HepG2 (cell line): ENCODE measurements around the gene RASSF7. TPM values are rescaled to one million over a fixed set of nuclear protein-coding genes. Genes with fewer than 3 reads are reported as not detected.

Source experiments
- ATAC-seq: fragments of 200-7000 bp; cut with Tn5 transposase; 3 replicates; pipeline ENCODE4 v1.9.1; 2020; ENCODE audit warnings: mild to moderate bottlenecking, moderate library complexity
- BruUV-seq: library from RNA; stranded (reverse); fragments of 400-500 nt; replicated peaks from 2 replicates; lab custom pipeline; 2021; lab: Mats Ljungman, UMichigan
- CTCF ChIA-PET: fragments of 300-600 bp; formaldehyde crosslinking; extraction: SDS; loops from one replicate; lab custom pipeline; 2021; ENCODE audit warnings: low total read pairs, inconsistent platforms, low intra/inter-chr PET ratio; lab: Yijun Ruan, JAX
- POLR2A ChIA-PET: fragments of 350-600 bp; sonication (Branson Sonifier 250); formaldehyde crosslinking; loops from one replicate; lab custom pipeline; 2020; ENCODE audit warnings: antibody characterized with exemption, inconsistent platforms; lab: Yijun Ruan, JAX
- DNase-seq: peaks from one replicate; pipeline ENCODE4 v3.0.0-alpha.2; 2015; ENCODE audit warnings: low spot score
- FAIRE-seq: peaks from 3 replicates; lab custom pipeline; 2011; peaks lifted over from hg19 to GRCh38; lab: Jason Lieb, UNC
- H2AFZ ChIP-seq: one replicate; pipeline ENCODE4 v1.6.1; 2011; ENCODE audit warnings: low read length, inconsistent platforms
- H3K27ac ChIP-seq: fragments of 300-600 bp; 3 replicates; pipeline ENCODE4 v1.8.0; 2011; ENCODE audit warnings: mixed run types, mild to moderate bottlenecking, mixed read lengths, low read length, inconsistent platforms; ENCODE audit not compliant: insufficient read depth; ENCODE audit errors: extremely low read length
- H3K27me3 ChIP-seq, 2 experiments: fragments of 200-600 bp in 1 of 2; 2 replicates in 1 of 2; 3 replicates in 1 of 2; pipeline versions ENCODE4 v1.6.0 to v1.8.0; 2011; ENCODE audit warnings: low read length in 2 of 2, mild to moderate bottlenecking in 2 of 2, moderate library complexity in 2 of 2, inconsistent platforms in 1 of 2; ENCODE audit not compliant: insufficient read depth in 2 of 2, control insufficient read depth in 1 of 2
- H3K36me3 ChIP-seq, 2 experiments: fragments of 200-600 bp in 1 of 2; replicated peaks in 1 of 2; 2 replicates in 1 of 2; 3 replicates in 1 of 2; pipeline versions ENCODE4 v1.5.1 to v1.8.0; 2011; ENCODE audit warnings: low read length in 2 of 2, inconsistent platforms in 1 of 2; ENCODE audit not compliant: insufficient read depth in 2 of 2, control insufficient read depth in 1 of 2
- H3K4me1 ChIP-seq: 2 replicates; pipeline ENCODE4 v1.5.1; 2012; ENCODE audit warnings: low read length, inconsistent platforms; ENCODE audit not compliant: insufficient read depth
- H3K4me2 ChIP-seq: 2 replicates; pipeline ENCODE4 v1.6.0; 2011; ENCODE audit warnings: low read depth, low read length, inconsistent platforms
- H3K4me3 ChIP-seq, 3 experiments: fragments of 200-600 bp in 1 of 3; sonication (generic), shearing (Covaris generic) in 1 of 3; replicated peaks in 1 of 3; 2 replicates each; pipeline ENCODE4 v1.5.1; 2011 to 2016; ENCODE audit warnings: low read length in 3 of 3, inconsistent platforms in 2 of 3, low read depth in 2 of 3, mild to moderate bottlenecking in 2 of 3, control low read depth in 1 of 3, mixed read lengths in 1 of 3; ENCODE audit not compliant: insufficient read depth in 1 of 3
- H3K79me2 ChIP-seq: one replicate; pipeline ENCODE4 v1.6.1; 2011; ENCODE audit warnings: low read length, inconsistent platforms; ENCODE audit not compliant: insufficient read depth
- H3K9ac ChIP-seq: 2 replicates; pipeline ENCODE4 v1.6.0; 2011; ENCODE audit warnings: mild to moderate bottlenecking, low read depth, low read length, inconsistent platforms; ENCODE audit not compliant: insufficient read depth
- H3K9me3 ChIP-seq: 2 replicates; pipeline ENCODE4 v1.5.1; 2012; ENCODE audit warnings: mild to moderate bottlenecking, low read length
- H4K20me1 ChIP-seq: 2 replicates; pipeline ENCODE4 v1.6.0; 2011; ENCODE audit warnings: inconsistent platforms, mild to moderate bottlenecking, low read length, moderate library complexity; ENCODE audit not compliant: insufficient read depth
- BHLHE40 ChIP-seq: IDR thresholded peaks from 2 replicates; pipeline ENCODE4 v1.6.1; 2011; ENCODE audit warnings: low read length, improper control_type of control experiment
- EP300 ChIP-seq, 3 experiments: sonication (generic) in 1 of 3; formaldehyde crosslinking in 1 of 3; IDR thresholded peaks; 2 replicates each; pipeline versions ENCODE4 v1.5.1 to v1.6.1; 2011 to 2020; ENCODE audit warnings: low read depth in 2 of 3, low read length in 2 of 3, borderline replicate concordance in 1 of 3, improper control_type of control experiment in 1 of 3, mild to moderate bottlenecking in 1 of 3, missing genetic modification reagents in 1 of 3, moderate library complexity in 1 of 3
- FOXP4 ChIP-seq: sonication (generic); formaldehyde crosslinking; IDR thresholded peaks from 2 replicates; pipeline ENCODE4 v1.4.0; 2020; ENCODE audit warnings: missing genetic modification reagents
- HNRNPUL1 ChIP-seq: fragments of 200-400 bp; formaldehyde crosslinking; IDR thresholded peaks from 2 replicates; pipeline ENCODE4 v1.6.1; 2017; ENCODE audit warnings: low read depth, mild to moderate bottlenecking, low read length, moderate library complexity
- KDM6A ChIP-seq: IDR thresholded peaks from 2 replicates; pipeline ENCODE4 v1.6.1; 2016; ENCODE audit warnings: low read depth
- MTF1 ChIP-seq: sonication (generic); formaldehyde crosslinking; IDR thresholded peaks from 2 replicates; pipeline ENCODE4 v1.5.0; 2020; ENCODE audit warnings: missing genetic modification reagents
- NFIB ChIP-seq: sonication (generic); formaldehyde crosslinking; IDR thresholded peaks from 2 replicates; pipeline ENCODE4 v1.9.0; 2021; ENCODE audit warnings: missing genetic modification reagents, mild to moderate bottlenecking, borderline replicate concordance
- NFKB2 ChIP-seq: sonication (generic); formaldehyde crosslinking; IDR thresholded peaks from 2 replicates; pipeline ENCODE4 v1.4.0; 2020; ENCODE audit warnings: missing genetic modification reagents, borderline replicate concordance
- PBX2 ChIP-seq: IDR thresholded peaks from 2 replicates; pipeline ENCODE4 v1.6.1; 2016; ENCODE audit warnings: control low read depth
- RARG ChIP-seq: sonication (generic); formaldehyde crosslinking; IDR thresholded peaks from 2 replicates; pipeline ENCODE4 v1.4.0; 2020; ENCODE audit warnings: low read depth, mild to moderate bottlenecking, missing genetic modification reagents
- SNRNP70 ChIP-seq: fragments of 200-400 bp; formaldehyde crosslinking; IDR thresholded peaks from 2 replicates; pipeline ENCODE4 v1.6.1; 2017; ENCODE audit warnings: mild to moderate bottlenecking, low read depth, low read length, moderate library complexity
- SP2 ChIP-seq: sonication (generic); formaldehyde crosslinking; IDR thresholded peaks from 2 replicates; pipeline ENCODE4 v1.5.1; 2020; ENCODE audit warnings: mild to moderate bottlenecking, missing genetic modification reagents
- SP4 ChIP-seq: sonication (generic); formaldehyde crosslinking; IDR thresholded peaks from 2 replicates; pipeline ENCODE4 v1.8.1; 2023; ENCODE audit warnings: mild to moderate bottlenecking, missing genetic modification reagents
- ZNF101 ChIP-seq: sonication (generic); formaldehyde crosslinking; IDR thresholded peaks from 2 replicates; pipeline ENCODE4 v1.4.0; 2020; ENCODE audit warnings: mild to moderate bottlenecking, low read depth, missing genetic modification reagents, borderline replicate concordance
- ZNF138 ChIP-seq: sonication (generic); formaldehyde crosslinking; IDR thresholded peaks from 2 replicates; pipeline ENCODE4 v1.5.0; 2020; ENCODE audit warnings: mild to moderate bottlenecking, low read depth, missing genetic modification reagents
- ZNF709 ChIP-seq: sonication (generic); formaldehyde crosslinking; IDR thresholded peaks from 2 replicates; pipeline ENCODE4 v1.5.0; 2020; ENCODE audit warnings: mild to moderate bottlenecking, missing genetic modification reagents
- WGBS: methylation state at CpG from one replicate; pipeline ENCODE4 v1.1.6; 2017; ENCODE audit warnings: low lambda C conversion rate; 5-methylcytosine and 5-hydroxymethylcytosine counted together
- in situ Hi-C: cut with HindIII; loops from 2 replicates; pipeline ENCODE4 v1.10.0; 2017; ENCODE audit warnings: low pct_unique_long_range_greater_than_20kb; ENCODE audit not compliant: extremely low pct_ligation_motif_present
- intact Hi-C: fragments of 100-400 bp; cut with micrococcal nuclease; formaldehyde crosslinking; loops from one replicate; pipeline ENCODE4 v1.10.0; 2022; ENCODE audit not compliant: unreplicated experiment
- polyA plus RNA-seq, 8 experiments: library from polyadenylated mRNA; depleted of rRNA in 3 of 8; stranded (reverse) in 7 of 8; unstranded in 1 of 8; fragments of >200 nt; fragmentation: Illumina TruSeq in 4 of 8; extraction: Trizol in 4 of 8; gene quantifications; 2 replicates each; pipeline versions ENCODE4 v1.2.1 to v1.2.3, GENCODE V29; 2011 to 2016; ENCODE audit warnings: low read depth in 4 of 8, missing spikeins in 1 of 8, mixed read lengths in 1 of 8; ENCODE audit not compliant: insufficient read depth in 1 of 8
- total RNA-seq, 5 experiments: library from RNA; depleted of rRNA; stranded (reverse); fragments of >200 nt; fragmentation: Illumina TruSeq; extraction: Trizol; gene quantifications; 2 replicates each; pipeline ENCODE4 v1.2.3, GENCODE V29; 2016; ENCODE audit warnings: low read depth in 1 of 5
- TF ChIP-seq, protein P1 (sequence below): sonication (generic); formaldehyde crosslinking; IDR thresholded peaks from 2 replicates; pipeline ENCODE4 v1.4.0; 2020; ENCODE audit warnings: mild to moderate bottlenecking, low read depth, missing genetic modification reagents

Gene RASSF7
- total and polyA plus RNA-seq, 2 of the 13 experiments (the other 11 are each of a cell fraction or from before 2014, with no cell fraction given), result 20.2 to 28.6 TPM

DNA sequence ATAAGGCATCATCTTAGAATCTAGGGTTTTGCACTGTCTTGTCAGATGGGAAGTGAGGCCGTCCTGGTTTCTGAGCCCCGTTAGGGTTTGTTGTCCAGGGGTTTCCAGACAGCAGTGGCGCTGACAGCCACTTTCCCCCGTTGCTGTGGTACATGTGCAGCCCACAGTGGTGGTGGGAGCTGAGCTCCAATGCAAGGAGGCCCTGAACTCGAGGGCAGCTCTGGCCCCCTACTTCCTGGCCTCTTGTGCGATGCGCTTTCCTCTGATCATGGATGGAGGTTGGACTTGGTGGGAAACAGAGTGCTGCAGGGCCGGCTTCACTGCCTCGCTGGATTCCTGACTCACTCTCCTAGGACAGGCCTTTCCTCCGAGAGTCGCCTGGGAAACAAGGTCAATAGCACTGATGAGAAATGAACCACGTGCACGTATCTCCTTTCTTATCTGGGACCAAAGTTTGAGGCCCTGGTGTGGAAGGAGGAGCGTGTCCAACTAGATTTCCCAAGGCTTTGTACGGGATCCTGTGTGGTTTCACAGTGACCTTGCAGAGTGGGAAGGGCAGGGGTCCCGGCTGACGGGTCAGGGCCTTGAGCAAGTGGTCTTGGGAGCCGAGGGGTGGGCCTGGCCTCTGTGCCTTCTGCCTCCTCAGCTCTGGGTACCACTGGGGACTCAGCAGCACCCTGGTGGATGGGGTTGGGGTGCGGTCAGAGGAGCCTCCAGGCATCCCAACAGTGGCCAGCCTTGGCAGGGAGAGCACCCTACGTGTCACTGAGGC, 19.2 kb downstream of the RASSF7 start (continued):
- TF ChIP-seq SP2 (CRISPR knock-in tag), result no peak
- TF ChIP-seq, protein P1, sequence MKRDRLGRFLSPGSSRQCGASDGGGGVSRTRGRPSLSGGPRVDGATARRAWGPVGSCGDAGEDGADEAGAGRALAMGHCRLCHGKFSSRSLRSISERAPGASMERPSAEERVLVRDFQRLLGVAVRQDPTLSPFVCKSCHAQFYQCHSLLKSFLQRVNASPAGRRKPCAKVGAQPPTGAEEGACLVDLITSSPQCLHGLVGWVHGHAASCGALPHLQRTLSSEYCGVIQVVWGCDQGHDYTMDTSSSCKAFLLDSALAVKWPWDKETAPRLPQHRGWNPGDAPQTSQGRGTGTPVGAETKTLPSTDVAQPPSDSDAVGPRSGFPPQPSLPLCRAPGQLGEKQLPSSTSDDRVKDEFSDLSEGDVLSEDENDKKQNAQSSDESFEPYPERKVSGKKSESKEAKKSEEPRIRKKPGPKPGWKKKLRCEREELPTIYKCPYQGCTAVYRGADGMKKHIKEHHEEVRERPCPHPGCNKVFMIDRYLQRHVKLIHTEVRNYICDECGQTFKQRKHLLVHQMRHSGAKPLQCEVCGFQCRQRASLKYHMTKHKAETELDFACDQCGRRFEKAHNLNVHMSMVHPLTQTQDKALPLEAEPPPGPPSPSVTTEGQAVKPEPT (CRISPR knock-in tag), result no peak
- no peak for TF ChIP-seq HNRNPUL1
- TF ChIP-seq FOXP4 (CRISPR knock-in tag), result 0 out of 2 replicates have a peak, but pooled peaks have one; percentile 35
- TF ChIP-seq KDM6A (CRISPR knock-in tag), result no peak
- TF ChIP-seq EP300 (IDR thresholded peaks at IDR 0.05; ENCODE audit: low read depth in 2 of 2, low read length in 2 of 2), result peak in 1 of 2 experiments; percentile 52; a peak in 2 of 4 replicates
- peak; percentile 12; the same call in 1 of the 2 replicates for TF ChIP-seq EP300 (CRISPR knock-in tag; IDR thresholded peaks at IDR 0.05; ENCODE audit: borderline replicate concordance)

GRCh38 chr11:581342-581741, 20.6 kb downstream of the RASSF7 start:
- H4K20me1 ChIP-seq, result peaks cover 49% of the 10 kb centered on the region
- DNase-seq (no peak), ATAC-seq (no peak), FAIRE-seq (no peak)
- intact Hi-C loops, result no loop called here
- POLR2A ChIA-PET, result no interaction called here
- H3K4me3 ChIP-seq, result no peak overlapping the region
- peaks cover 61% of the 10 kb centered on the region for H3K4me1 ChIP-seq
- no peak overlapping the region for H2AFZ ChIP-seq
- no peaks in the 10 kb centered on the region; a peak in 1 of 5 replicates for H3K27me3 ChIP-seq
- no peak overlapping the region for H3K4me2 ChIP-seq
- no peak overlapping the region for H3K27ac ChIP-seq
- H3K79me2 ChIP-seq, result peaks cover 68% of the 10 kb centered on the region
- WGBS, result 89% methylated on average over 8 of the region's 14 CpGs
- in situ Hi-C loops, result no loop called here
- H3K9me3 ChIP-seq, result no peaks in the 10 kb centered on the region
- H3K9ac ChIP-seq, result no peak overlapping the region
- peaks cover 11 to 30% of the 10 kb centered on the region in 2 experiments for H3K36me3 ChIP-seq
- CTCF ChIA-PET, result no interaction called here
- no TSS peak for BruUV-seq
- TF ChIP-seq NFKB2 (CRISPR knock-in tag) (no peak), NFIB (CRISPR knock-in tag) (no peak), ZNF138 (no peak), MTF1 (CRISPR knock-in tag) (no peak), SP4 (CRISPR knock-in tag) (no peak), ZNF101 (CRISPR knock-in tag) (no peak), BHLHE40 (no peak), SNRNP70 (no peak), PBX2 (CRISPR knock-in tag) (no peak), ZNF709 (no peak), RARG (CRISPR knock-in tag) (no peak)
